HG03175 (cell line): ENCODE measurements around the gene TRANK1.

ENCODE experiments used
- ATAC-seq: cut with Tn5 transposase; IDR thresholded peaks from one replicate; pipeline ENCODE4 v1.9.1; 2021; ENCODE audit warnings: mild to moderate bottlenecking, moderate library complexity; ENCODE audit not compliant: unreplicated experiment

Gene TRANK1

DNA sequence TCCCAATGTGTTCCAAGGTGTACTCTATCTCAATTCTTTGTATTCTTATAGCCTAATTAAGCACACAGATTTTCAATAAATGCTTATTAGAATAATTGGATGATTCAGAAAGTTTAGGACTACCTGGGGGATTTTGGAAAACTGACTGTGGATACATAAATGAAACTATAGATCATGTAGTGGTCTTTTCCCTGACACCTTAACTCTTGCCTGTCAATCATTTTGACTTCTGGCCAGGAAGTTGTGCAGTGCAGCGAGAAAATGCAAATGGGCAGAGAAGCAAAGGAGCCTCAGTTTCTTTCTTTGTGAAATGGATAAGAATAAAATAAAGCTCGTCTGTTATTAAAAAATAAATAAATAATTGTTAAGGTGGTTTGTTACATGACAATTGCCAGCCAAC lies 133.1 kb downstream of the TRANK1 start:
- no peak for ATAC-seq

DNA sequence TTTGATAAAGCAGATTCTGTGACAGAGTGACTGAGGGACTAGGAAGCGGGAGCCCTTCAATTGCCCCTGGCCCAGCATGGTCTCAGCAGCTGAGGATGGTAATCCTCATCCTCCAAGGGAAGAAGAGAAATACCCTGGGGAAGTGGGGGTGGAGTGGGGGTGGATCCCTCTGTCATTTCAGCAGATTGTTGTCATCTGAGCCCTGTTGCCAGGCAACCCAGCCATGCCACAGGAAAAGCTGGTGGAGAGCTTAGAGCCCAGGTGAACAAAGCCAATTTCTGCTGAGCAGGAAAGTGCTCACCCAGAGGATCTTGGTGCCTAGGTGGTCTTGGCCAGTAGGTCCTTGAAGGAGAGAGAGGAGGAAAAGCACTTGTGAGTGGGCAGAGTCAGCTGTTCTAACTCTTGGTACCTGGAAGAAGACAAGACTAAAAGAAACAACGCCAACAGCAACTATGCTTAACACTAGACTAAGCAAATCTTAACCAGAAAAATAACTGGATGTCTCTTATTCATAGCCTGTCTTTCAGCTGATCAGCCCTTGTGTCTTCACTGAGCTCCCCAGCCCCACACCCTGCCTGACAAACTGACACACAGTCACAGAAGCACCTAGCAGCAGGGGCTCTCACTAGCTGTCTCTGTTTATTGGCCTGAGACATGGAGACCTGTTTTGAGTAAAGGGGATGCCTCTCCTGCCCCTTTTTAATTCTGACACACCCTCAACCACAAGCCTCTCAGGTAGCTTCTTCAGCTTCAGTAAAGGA lies 140.4 kb downstream of the TRANK1 start:
- ATAC-seq: no peak

DNA sequence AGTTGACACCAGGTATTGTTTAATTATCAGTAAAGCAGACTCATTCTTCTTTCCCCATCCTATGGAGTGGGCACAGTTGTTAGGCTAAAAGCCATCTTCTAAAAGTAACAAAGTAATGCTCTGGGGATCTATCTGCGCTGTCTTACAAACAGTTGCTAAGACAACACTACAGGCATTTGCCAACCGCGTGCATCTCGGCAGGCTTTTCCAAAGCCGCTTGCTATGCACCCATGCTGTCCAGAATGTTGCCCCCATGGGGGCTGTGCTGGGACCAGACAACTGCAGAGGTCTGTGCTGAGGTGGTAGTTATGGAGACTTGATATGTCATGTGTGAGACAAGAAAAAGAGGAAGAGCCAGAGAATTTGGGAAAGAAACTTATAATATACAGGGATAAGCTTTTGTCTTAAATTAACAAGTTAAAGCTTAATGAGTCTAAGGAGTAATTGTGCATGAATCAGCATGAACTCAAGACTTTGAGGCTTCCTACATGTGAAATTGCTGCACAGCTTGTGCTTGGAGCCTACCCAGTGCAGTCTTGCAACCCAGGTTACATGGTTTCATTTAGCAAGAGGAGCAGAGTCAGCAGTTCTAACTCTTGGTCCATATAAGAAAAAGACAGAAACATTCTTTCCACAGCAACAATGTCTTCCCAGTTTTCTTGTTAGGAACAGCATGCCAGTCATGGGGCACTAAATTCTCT lies 141.6 kb downstream of the TRANK1 start:
- ATAC-seq: no peak

DNA sequence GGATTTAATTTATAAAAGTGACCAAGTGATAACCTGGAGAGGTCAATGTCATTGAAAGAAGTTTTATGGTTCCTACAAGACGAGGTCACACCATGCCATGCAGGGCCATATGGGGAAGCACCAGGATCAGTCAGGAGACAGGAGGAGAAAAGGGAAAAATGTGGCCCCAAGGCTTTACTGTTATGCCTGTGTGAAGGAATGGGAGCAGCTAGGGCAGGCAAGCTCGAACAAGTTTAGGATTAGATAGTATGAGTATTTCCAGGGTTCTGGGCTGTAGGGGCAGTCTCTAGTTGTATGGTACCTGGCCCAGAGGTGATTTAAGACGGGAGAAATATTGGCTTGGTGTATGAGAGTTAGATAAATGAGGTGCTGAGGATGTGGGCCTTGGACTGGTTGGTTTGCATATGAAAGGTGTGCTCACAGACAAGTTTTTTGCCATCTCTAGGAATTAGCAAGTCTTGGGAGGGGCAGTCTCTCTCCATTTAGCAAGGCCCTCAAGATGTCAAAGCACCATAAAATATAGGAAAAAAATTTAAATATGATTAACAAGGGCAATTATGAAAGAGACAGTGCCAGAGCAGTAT lies 144.2 kb downstream of the TRANK1 start:
- ATAC-seq: no peak

DNA sequence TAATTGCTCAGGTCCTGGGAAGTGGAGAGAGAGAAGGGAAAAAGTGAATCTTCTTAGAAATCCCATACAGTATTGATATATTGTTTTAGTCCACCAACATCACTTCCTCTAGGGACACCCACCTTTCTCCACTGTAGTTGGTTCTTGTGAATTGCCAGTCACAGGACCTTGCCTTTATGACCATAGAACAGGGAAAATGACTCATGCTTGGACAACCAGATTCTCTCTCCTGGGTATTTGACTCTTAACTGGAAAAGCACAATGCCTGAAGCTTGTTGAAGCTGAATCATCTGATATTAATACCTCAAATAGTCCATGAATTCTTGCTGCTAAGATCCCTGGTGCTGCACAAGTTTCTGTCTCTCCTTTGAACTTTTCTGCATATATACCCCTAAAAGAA lies 148.0 kb downstream of the TRANK1 start:
- ATAC-seq: no peak

DNA sequence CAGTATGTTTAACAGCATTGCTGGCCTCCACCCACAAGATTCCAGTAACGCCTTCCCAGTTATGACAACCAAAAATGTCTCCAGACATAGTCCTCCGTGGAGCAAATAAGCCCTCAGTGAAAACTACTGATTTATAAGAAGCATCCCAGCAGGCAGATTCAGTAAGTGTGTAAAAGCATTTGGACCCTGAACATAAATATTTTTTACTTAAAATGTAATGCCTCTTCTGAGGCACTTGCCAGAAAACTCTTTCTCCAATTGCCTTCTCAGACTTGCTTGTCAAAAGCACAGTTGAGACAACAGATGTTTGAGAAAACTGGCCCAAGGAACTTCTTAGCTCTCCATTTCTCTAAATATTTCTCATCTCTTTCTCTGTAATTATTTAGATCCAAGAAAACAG lies 148.7 kb downstream of the TRANK1 start:
- ATAC-seq: no peak

DNA sequence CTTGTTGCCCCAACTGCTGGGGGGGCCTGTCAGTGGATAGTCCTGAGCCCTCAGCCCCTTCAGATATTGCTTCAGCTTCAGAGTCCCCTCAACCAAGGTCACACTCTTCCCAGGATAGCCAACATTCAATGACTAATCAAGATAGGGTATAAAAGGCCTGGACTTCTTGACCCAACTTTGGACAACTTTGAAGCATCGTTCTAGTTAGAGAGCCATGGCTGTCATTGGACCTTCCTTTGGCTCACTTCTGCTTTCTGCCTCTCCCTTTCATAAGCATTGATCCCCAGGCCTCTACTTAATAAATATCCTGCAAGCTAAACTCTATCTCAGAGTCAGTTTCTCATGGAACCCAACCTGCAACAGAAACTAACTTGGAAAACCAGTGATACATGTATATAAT lies 149.2 kb downstream of the TRANK1 start:
- no peak for ATAC-seq

DNA sequence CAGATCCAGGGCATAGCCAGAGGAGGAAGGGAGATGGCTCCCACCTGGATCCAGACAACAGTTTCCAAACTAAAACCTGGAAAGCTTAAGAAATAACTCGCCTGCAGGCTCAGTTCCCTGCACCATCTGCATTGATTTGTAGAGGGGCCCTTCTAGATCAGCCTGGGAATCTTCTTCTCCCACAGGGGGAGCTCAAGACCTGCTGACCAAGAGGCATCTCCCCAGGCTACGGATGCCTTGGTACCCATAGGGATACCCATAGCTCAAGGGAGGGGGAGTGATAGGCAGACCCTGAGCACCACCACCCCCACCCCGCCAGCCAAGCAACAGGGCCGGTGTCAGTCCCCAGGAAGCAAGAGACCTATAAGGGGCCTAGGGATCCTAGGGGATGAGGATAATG lies 152.5 kb downstream of the TRANK1 start:
- peak; percentile 64 for ATAC-seq

DNA sequence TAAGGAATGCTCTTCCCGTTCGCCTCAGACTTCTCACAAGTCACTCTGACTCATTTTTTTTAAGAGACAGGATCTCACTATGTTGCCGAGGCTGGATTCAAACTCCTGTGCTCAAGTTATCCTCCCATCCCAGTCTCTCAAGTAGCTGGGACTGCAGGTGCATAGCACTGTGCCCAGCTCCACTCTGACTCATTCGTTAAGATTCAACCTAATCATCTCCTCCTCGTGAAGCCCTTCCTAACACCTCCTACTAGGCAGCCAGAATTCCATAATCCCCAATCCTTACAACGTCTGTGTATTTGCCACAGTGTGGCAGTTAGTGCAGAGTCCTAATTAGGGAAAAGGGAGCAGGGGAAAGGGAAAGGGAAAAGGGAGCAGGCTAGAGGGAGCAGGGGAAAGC lies 154.1 kb downstream of the TRANK1 start:
- no peak for ATAC-seq

DNA sequence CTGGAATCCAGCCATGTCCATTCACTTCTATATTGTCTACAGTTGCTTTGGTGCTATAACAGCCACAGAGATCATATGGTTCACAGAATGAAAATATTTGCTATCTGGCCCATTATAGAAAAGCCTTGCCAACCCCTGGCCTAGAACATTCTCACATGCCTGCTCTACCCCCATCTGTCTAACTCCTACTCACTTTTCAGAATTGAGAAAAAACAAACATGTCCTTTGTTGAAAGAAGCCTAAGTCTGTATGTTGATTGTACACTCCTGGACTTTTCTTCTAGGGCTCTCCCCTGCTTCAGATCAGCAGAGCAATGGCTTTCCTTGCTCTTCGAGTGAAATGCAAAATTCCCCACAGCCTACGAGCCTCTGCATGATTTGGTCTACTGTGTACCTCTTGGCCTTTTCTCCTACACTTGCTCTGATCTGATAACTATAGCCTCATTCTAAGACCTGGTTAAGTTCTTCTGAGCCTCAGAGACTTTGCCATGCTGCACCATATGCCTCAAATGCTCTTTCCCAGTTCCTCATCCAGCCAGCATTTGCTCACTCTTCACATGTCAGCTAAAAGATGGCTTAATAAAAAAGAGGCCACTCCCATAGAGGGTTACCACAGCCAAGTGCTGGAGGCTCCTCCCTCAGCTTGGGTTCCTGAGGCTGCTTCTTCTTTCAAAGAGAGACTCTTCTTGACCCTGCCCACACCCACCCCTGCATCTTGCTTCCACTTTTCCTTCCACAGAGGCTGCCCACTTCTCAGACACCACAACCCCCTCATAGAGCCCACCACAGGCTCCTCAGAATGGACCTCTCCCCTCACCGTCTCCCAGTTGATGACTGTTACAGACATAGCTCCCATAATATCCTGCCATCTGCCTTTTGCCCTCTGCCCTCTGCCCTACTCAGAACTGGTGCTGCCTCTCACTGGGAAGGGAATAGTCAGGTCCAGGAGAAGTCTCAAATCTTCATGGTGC lies 157.6 kb downstream of the TRANK1 start:
- ATAC-seq: no peak

DNA sequence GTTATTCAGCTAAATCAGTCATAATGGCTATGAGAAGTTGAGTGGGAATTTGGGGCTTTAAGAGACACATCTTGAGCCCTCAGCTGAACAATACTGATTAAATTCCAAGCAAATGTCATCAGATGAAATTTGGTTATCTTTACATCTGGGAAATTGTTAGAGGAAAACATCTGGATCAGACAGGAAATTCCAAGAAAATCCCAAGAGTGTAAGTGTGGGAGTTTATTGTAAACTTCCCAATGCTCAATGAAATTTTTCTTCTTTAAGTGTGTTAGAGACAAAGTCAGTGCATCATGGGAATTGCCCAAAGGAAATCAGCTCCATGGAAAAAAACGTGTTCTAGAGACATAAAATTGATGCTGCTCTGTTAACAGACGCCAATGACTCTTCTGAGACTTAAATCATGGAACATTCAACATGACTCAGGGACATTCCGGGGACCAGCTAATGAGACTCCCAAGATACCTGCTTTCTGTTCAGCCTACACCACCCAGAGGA lies 160.7 kb downstream of the TRANK1 start:
- ATAC-seq: no peak

DNA sequence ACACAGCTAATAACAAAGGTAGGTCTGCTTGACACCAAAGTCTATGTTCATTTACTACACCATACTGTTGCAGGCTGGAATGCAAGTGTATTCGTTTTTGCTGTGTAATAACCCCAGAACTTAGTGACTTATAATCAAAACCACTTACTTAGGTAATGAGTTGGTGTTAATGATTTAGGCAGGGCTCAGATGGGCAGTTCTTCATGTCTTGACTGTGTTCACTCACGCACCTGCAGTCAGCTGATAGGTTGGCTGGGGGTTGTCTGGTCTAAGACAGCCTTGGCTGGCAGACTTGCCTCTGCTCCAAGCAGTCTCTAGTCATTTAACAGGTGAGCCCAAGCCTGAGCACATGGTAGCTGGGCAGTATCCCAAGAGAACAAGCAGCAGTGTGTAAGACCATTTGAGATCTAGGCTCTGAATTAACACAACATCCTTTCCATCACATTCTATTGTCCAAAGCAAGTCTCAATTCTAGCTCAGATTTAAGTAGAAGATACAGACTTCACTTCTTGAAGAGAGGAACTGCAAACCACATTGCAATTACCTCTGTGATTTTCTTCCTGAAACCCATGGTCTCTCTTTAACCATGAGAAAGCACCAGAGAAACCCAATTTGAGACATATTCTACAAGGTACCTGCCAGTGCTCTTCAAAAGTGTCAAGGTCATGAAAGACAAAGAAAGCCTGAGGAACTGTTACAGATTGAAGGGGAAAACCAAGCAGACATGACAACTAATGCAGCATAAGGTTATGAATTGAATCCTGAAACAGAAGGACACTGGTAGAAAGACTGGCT lies 167.2 kb downstream of the TRANK1 start:
- peak; percentile 85 for ATAC-seq
